Measurements from ENCODE around the gene RNF152.
A peak's percentile ranks its signal among the peaks of the same experiment; 100 is the strongest.

Gene RNF152

DNA sequence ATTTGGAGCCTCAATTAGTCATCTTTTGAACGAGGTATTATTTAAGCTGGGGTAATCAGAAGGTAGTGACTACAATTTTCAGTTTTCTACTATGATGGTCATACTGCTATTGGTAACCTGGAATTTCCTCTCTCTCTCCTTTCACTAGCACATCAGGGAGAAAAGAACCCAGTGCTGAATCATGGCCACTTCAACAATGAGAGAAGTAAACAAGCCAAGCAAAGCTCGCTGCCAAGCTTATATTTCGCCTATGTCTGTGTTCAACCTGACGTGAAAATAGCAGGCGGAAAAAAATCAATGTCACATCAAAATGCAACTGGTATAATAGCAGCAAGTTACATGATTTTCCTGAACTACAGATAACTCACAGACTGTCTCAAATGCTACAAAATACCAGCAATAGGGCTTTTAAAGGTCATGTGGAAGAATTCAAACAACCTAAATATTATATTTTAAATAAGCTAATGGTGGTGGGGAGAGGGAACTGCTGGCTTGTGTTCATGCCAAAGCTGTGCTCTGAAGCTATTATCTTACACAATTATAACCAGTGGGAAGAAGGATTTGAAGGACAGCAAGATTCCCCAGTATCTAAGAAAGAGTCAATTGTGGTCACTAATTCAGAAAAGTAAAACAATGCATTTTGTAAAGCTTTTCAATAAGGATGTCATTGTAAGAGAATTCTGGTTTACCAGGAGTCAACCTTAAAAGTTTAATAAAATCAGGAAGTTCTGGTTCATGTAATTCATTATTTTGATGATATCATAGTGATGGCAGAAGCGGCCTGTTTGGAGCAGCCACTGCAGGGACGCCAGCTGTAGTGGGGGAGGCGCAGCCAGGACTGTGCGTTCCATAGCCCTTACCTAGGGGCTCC is 38.0 kb downstream of the RNF152 start:
- DNase-seq (ENCODE audit: low spot score): no peak

DNA sequence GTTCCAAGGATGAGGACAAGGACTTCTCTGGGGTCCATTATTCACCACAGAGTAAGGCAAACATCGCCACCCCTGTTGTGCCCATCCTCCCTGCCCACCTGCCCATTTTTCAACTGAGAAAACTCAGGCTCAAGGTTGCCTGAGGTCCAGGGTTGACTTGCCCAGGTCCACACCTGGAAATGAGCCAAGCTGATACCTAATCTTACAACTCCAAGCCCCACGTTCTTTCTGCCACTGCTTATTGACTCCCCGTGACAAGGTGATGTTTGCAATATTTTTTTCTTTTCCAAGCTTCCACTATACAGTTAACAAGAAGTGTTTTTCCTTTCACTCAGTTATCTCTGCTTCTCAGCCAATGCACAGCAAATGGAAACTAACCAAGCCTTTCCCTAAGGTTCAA is 39.0 kb downstream of the RNF152 start:
- no peak for DNase-seq (ENCODE audit: low spot score)

DNA sequence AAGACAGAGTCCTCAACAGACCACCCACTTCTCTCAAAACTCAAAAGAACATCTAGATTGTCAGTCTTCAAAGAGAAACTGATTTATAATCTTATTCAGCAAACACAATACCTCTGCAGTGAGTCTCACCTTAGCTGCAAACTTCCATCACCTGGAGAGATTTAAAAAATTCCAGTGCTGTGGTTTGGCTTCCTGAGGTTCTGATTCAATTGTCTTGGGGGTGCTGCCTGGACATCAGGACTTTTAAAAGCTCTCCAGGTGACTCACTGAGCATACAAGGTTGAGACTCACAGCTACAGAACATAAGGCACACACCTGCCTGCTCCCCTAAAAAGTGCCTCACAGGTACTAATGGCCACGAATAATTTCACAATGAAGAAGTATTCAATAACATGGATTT is 40.3 kb downstream of the RNF152 start:
- DNase-seq (ENCODE audit: low spot score): no peak

DNA sequence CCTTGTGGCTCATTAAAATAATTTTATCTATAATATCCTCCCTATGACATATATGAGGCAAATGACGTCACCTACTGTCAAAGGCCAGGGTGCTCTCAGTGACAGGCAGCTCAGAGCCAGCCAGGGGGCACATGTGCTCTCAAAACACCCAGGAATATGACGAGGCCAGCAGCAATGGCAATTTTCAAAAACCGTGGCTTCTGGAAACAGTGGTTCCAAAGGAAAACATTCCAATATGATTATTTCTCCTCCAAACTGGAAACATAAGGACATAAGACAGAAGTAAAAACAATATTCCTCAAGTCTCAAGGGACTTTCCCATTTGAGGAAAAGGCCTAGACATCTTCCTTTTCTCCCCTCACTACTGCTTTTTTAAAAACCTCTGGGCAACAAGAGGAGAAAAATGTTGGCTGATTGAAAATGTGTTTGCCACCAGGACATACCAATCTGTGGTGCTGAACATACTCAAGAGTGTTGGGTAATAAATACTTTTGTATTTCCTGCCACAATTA is 40.8 kb downstream of the RNF152 start:
- no peak for DNase-seq (ENCODE audit: low spot score)

DNA sequence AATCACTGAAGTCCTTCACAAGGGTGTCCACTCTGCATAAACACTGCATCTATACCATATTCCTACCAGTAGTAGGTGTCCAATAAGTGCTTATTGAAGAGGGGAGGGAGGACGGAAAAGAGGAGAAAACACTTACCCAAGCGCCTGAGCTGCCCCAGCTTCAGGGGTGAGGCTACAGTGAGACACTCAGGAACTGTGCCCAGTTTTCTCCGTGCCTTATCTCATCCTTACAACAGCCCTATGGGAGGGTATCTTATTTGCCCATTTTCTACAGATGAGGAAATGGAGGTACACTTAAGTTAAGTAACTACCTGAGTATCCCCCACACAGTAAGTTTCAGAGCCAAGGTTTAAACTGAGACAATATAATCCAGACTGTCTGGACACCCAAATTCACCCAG is 41.5 kb downstream of the RNF152 start:
- no peak for DNase-seq (ENCODE audit: low spot score)

DNA sequence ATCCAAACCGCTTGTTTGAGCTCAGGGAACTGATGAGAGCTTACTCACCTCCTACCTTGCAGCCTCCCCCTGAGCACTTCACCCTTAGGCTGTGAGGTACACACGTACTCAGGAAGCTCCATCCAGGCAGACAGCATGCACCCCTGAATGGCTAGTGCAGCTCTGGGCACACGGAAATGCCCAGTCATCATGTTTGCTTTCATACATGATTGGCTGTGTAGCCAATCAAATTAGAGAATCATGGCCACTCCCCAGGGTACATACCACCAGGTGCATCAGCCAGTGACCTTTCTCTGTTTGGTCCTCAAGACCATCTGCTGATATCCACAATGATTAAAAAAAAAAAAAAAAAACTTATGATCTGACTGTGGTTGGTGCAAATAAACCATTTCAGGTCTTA is 42.1 kb downstream of the RNF152 start:
- DNase-seq (ENCODE audit: low spot score): no peak

DNA sequence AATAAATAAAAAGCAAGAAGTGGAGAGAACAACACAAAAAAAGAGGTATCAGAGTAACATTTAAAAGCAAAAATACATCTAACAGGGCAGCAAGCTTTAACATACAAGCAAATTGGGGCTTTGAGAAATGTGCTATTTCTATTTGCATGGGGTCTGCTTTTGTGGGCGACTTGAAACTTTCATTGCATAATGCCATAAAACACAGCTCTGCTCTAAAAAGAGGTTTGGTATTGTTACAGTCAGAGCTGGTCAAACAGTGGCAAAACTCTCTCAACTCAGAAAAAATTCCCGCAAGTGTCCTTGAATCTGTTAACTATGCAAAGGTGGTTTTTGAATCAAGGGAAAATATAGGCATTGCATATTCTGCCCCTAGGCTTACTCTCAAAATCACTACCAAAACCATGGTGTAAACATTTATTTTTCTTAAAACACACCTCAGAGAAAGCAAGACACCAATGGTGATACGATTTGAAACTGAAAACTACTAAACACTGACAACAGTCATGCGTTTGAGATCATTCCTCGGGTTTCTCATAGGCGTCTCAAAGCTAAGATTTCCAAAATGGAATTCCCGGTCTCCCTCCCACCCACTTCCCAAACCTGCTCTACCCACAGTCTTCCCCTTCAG is 45.5 kb downstream of the RNF152 start:
- no peak for DNase-seq (ENCODE audit: low spot score)

DNA sequence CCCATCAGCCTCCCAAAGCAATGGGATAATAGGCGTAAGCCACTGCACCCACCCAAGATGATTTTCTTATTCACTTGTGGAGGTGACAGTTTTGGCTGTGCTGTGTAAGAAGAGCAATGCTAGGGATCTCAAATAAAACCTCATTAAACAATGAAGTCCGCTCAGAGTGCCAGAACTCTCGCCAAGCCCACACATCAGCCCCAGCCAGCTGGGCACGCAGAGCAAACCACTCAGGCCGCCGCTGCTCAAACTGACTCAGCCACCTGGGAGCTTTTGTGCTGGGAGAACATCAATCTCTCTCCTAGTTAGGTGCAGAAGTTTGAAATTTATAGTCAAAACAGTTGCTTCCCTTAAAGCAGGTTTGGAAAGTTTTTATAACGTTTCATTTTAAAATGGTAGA is 47.6 kb downstream of the RNF152 start:
- DNase-seq (ENCODE audit: low spot score): no peak

DNA sequence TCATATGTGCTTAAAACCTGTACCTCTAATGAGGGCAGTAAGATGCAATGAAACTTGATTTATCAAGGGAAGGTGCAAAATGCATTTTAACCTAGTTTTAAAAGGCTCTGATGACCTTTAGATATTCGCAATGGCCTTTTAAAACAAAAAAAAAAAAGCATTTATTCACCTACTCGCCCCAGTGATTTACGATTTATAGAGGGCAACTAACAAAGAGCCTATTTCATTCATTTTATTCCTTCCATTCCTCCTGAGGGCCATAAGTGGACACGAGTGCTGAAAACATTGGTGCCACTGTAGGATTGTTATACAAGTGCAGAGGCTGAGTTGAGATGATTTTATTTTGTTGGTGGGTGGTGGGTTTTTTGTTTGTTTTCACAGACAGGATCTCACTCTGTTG is 48.1 kb downstream of the RNF152 start:
- no peak for DNase-seq (ENCODE audit: low spot score)

DNA sequence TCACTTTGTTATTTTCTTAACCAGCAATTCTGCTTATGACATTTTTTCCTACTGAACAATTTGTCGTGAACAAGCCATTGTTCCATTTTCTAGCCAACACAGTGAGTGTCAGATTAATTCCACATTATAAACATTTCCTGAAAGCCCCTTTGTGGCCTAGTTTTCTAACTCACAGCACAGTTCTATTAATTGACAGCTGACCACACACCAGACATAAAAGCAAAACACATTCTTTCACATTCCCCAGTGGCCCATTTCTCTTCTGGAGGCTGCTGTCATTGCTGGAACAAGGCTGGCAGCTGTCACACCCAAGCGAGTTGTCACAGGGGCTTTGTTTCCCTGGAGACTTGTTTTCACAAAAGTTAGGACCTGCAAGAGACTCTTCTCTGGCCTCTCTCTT is 50.7 kb downstream of the RNF152 start:
- DNase-seq (ENCODE audit: low spot score): peak; percentile 20

DNA sequence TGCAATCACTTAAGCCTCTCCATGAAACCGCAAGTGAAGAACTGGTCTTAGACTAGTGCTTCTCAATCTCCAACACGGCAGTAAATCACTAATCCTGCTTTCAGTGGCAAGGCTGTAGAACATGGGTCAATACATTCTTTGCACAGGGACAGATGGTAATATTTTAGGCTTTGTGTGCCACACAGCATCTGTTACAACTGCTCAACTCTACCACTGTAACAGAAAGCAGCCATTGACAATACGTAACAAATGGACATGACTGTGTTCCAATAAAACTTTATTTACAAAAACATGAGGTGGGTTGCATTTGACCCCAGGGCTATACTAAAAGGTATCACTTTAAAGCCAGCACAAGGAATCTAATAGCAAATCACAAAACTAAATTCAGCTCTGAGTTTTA is 51.1 kb downstream of the RNF152 start:
- no peak for DNase-seq (ENCODE audit: low spot score)

DNA sequence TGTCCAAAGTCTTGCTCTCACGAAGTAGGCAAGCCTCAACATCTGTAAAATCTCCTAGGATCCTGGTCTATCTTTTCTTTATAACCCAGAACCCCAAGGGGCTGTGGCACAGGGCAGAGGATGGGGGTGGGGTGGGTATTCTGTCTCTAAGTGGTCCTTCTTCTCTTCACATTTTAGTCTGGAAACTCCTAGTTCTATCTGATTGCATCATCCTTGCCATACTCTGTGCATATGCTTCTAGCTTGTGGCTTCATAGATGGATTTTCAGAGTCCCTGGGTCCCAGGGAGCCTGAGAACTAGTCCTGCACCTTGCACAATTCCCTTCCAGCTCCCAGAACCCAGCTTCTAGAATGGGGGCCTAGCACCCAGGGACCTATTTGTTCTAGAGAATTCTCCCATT is 52.5 kb downstream of the RNF152 start:
- DNase-seq (ENCODE audit: low spot score): no peak

DNA sequence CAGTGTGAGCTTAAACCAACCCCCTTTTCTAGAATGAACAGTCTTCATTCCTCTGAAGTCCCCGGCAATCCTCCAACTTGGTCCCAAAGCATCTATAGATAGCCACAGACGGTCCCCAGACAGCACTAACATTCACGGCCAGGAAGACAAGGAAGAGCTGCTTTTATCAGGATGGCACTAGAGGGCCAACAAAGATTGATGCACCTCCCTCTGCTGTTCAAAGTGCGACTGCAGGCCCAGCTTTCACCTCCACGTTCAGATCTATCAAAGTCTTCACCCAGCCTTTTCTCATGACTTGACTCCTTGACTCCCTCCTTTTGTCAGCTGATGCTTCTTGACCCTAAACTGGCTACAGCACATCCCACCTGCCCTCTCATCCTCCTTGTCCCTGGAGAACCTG is 54.3 kb downstream of the RNF152 start:
- DNase-seq (ENCODE audit: low spot score): no peak

DNA sequence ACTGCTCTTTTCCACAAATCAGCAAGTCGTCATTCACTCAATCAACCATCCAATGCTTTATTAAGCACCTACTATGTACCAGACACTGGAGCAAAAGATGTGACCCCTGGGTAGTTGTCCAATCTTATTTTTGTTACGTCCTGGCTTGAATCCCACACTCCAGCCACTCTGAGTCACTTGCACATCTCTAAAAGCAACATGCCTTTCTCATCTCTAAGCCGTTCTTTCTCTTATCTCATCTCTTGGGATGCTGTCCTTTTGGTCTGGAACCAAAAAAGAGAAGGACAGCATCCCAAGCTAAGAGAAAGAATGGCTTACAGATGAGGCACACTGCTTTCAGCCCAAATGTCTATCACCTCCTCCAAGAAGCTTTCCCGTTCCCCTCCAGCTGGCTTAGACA is 58.8 kb downstream of the RNF152 start:
- DNase-seq (ENCODE audit: low spot score): no peak

DNA sequence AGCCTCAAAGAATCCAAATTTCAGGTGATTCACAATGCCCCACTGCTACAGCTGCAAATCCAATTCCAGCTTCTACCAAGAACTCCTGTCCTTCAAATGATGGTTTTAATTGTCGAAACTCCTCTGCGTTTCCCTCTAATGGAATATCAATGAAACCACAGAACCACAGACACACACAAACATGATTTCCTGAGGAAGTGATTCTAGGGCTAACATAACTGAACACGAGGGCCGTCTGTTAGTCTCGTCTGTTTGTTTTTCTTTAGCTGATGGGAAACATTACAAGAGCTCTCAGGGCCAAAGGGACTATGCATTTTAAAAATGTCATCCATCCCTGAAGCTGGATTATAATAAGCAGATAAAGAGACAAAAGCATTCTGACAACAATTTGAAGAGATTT is 59.4 kb downstream of the RNF152 start:
- DNase-seq (ENCODE audit: low spot score): no peak

DNA sequence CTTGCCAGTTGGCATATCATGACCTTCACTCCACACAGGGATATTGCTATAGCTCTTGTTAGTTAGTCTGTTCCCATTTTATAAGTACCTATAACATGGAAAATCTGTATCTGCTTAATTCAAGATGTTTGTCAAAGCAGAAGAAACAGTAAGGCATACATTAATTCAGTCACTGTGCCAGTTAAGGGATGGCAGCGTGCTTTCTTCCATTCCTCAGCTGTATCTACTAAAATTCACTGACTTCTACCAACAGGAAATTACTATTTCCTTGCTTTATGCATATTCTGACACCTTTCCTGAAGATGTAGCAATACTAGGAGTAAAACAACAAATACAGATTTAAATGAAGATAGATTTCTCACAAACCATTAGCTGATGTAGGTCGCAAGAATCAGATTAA is 59.9 kb downstream of the RNF152 start:
- no peak for DNase-seq (ENCODE audit: low spot score)

DNA sequence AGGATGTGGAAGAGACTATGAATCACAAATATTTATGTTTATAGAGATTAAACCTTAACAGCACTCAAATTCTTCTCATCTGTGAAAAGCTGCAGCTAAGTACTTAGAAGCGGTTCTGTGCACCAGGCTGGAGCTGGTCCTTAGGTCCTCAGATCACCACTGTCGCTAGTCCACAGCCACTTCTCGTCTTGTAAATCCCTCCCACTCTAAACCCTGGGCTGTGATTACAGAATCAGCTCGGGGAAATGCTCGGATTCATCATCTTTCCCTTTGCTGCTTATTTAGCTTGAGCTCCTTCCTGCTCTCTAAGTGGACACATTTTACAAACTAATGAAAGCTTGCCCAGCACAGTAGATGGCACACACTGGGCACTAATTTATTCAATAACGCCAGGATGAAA is 61.7 kb downstream of the RNF152 start:
- no peak for DNase-seq (ENCODE audit: low spot score)

DNA sequence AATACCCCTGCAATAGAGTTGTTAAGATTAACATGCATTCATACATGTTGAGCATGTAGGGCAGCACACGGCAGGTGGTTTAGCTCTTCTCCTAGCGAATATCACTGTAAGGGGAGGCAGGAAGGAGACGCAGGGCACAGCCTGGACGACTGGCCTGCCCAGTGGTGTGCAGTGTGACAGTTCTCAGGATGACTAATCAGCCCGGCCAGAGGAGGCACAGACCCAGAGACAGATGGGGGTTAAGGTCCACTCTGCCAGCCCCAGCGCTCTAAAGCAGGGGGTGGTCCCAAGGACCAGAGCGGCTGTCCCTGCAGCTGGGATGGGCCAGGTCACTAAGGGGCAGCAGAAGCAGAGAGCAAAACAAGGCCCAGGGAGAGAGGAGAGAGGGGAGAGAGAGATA is 63.7 kb downstream of the RNF152 start:
- DNase-seq (ENCODE audit: low spot score): no peak

DNA sequence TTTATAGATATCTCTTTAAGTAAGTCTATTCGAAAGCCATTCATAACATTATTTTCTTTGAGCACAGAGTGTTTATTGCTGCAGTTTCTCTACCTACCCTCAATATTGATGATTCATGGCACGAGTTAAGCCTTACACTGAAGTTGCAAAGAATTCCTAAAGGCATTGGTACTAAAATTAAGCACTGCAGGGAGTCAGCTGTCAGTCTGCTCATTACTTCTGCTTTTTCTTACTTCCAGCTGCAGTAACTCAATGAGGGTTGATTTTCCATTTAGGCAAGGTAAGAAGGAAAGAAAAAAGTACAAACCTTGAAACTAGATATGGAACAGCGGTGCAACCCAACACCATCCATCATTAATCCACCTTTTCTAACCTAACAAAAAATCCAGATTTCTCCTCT is 65.2 kb downstream of the RNF152 start:
- no peak for DNase-seq (ENCODE audit: low spot score)

DNA sequence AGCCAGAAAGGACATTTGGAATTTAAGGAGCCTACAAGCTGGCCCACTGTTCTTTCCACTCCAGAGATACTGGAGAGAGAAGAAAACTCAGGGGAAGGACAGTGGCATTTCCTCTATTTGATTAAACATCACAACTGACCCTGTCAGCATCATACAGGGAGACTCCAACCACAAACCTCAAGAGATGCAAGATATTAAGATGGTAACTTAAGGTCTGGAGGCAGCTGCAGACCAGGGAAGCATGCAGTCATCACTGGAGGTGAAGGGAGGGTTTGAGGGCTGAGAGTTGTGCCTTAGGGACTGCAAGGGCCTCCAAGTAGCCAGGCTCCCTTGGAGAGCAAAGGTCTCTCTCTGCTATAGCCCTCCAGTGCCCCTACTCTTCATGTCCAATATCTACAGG is 67.4 kb downstream of the RNF152 start:
- no peak for DNase-seq (ENCODE audit: low spot score)

DNA sequence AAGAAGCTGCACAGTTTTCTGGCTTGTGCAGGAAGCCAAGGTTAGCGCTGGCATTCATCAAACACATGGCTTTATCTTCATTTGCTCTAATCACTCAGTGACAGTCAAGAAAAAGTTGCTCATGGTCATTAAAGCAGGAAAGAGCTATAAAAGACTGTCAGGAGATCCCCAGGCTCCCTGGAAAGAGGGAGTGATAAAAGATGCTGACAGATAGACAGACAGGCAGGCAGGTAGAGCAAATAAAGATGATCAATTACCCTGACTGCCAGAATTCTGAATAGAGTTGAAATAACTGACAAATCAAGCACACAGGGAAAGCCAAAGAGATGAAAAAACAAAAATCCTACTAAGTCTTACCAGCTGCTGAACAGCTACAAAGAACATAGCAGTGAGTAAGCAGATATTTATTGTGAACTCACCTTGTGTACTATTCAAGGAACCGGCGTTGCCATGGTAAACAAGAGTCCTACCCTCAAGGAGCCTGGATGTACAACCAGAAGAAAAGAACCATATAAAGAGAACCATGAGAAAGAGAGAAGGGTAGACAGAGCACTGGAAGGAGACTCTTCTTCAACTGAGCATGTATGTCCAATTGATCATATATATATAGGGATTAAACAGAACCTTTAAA is 68.0 kb downstream of the RNF152 start:
- no peak for DNase-seq (ENCODE audit: low spot score)

DNA sequence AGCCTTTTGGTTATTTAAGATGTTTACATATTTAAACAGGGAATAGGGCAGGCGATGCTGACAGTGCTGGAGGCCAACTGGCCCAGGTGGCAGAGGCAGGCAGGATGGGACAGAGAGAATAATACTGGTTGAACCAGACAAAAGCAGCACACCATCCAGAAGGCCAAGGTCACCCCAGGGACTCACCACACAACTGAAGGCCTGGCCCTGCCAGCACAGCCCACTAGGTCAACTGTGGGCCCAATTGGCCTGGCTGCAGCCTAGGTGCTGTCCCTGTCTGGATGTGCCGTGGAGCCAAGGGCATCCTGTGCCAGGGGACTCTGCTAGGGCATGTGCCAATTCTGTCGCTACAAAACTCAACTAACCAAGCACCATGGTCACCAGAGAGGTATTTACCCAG is 69.2 kb downstream of the RNF152 start:
- DNase-seq (ENCODE audit: low spot score): no peak

DNA sequence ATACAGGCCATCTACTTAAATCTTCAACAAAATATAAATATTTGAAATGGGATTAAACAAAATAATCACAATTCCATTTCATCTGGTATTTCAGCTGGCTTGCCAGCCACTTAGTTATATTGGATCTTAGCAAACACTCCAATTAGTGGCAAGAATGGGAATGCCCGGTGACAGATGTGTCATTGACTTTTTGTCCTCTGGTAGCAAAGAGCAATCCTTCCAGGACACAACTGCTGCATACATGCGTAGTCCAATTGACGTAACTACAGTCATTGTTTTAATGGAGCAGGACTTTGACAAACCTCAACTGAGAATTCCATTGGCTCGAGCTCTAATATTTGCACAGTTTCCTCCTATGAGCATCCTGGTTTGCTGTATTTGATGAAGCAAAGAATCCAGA is 69.9 kb downstream of the RNF152 start:
- no peak for DNase-seq (ENCODE audit: low spot score)
